Measurements from ENCODE around the gene TEAD4.

GRCh38 chr12:3033539-3033867 is 74.3 kb downstream of the TEAD4 start:
- no peak for TF ChIP-seq GATA2 (IDR thresholded peaks at IDR 0.05; ENCODE audit: low read depth, low read length)
- TF ChIP-seq GATA3 (IDR thresholded peaks at IDR 0.05; ENCODE audit: low read depth, low read length) = no peak
